NB4 (cell line): ENCODE results near the gene CCM2.

ENCODE experiments used
- MAX ChIP-seq: IDR thresholded peaks from 2 replicates; pipeline ENCODE4 v1.6.1; 2011; ENCODE audit warnings: low read depth, low read length
- MYC ChIP-seq: IDR thresholded peaks from 2 replicates; pipeline ENCODE4 v1.6.1; 2011; ENCODE audit warnings: low read depth, low read length
- POLR2A ChIP-seq: IDR thresholded peaks from 2 replicates; pipeline ENCODE4 v1.6.1; 2011; ENCODE audit warnings: mild to moderate bottlenecking; ENCODE audit not compliant: insufficient read length; ENCODE audit errors: extremely low read depth
- TF ChIP-seq, protein P1 (sequence below): IDR thresholded peaks from one replicate; pipeline ENCODE4 v1.5.1; 2012; ENCODE audit warnings: low read depth, low read length

DNA sequence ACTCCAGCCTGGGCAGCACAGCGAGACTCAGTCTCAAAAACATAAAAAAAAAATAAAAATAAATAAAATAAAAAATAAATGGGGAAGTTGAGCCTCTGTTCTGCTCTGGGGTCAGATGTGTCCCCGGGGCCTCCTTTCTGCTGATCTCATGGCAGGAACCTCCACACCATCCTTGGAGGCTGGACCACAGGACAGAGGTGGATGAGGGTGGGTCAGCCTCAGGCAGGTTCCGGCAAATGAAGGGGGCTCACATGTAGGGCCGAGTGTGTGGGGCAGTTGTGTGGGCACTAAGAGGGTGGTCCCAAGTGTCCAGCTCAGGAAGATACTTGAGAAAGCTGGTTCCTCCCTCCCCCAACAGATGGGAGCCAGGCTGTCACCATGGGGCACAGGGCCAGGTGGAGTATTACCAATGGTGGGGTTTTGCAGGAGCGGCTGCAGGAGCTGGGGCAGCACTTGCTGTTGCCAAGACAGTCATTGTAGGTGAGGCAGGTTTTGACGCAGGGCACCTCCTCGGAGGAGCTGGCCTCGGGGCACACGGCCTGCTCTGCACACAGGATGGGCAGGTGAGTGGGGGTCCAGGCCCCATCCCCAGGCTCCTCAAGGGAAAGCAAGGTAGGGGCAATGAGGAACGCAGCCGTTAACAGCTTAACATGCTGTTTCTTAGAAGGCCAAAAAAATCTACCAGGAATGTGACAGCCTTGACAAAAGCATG is 125.3 kb downstream of the CCM2 start:
- TF ChIP-seq, protein P1, sequence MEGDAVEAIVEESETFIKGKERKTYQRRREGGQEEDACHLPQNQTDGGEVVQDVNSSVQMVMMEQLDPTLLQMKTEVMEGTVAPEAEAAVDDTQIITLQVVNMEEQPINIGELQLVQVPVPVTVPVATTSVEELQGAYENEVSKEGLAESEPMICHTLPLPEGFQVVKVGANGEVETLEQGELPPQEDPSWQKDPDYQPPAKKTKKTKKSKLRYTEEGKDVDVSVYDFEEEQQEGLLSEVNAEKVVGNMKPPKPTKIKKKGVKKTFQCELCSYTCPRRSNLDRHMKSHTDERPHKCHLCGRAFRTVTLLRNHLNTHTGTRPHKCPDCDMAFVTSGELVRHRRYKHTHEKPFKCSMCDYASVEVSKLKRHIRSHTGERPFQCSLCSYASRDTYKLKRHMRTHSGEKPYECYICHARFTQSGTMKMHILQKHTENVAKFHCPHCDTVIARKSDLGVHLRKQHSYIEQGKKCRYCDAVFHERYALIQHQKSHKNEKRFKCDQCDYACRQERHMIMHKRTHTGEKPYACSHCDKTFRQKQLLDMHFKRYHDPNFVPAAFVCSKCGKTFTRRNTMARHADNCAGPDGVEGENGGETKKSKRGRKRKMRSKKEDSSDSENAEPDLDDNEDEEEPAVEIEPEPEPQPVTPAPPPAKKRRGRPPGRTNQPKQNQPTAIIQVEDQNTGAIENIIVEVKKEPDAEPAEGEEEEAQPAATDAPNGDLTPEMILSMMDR: no peak
- TF ChIP-seq POLR2A: no peak
- no peak for TF ChIP-seq MAX
- no peak for TF ChIP-seq MYC
